ENCODE measurements around the gene PACRG.

GRCh38 chr6:163300838-163301237 is 573.1 kb downstream of the PACRG start:
- no peak for TF ChIP-seq FOS (IDR thresholded peaks at IDR 0.05; ENCODE audit: low read depth, low read length)
- no peak for TF ChIP-seq CTCF (conservative IDR thresholded peaks at IDR 0.05; ENCODE audit: low read depth, low read length)
- TF ChIP-seq, protein P1, sequence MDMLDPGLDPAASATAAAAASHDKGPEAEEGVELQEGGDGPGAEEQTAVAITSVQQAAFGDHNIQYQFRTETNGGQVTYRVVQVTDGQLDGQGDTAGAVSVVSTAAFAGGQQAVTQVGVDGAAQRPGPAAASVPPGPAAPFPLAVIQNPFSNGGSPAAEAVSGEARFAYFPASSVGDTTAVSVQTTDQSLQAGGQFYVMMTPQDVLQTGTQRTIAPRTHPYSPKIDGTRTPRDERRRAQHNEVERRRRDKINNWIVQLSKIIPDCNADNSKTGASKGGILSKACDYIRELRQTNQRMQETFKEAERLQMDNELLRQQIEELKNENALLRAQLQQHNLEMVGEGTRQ (IDR thresholded peaks at IDR 0.05; ENCODE audit: low read depth, low read length) = no peak
- no peak for TF ChIP-seq POLR2A (IDR thresholded peaks at IDR 0.05; ENCODE audit: low read depth, low read length)
- no peak for TF ChIP-seq CEBPB (IDR thresholded peaks at IDR 0.05; ENCODE audit: low read depth, low read length)
- TF ChIP-seq, protein P2, sequence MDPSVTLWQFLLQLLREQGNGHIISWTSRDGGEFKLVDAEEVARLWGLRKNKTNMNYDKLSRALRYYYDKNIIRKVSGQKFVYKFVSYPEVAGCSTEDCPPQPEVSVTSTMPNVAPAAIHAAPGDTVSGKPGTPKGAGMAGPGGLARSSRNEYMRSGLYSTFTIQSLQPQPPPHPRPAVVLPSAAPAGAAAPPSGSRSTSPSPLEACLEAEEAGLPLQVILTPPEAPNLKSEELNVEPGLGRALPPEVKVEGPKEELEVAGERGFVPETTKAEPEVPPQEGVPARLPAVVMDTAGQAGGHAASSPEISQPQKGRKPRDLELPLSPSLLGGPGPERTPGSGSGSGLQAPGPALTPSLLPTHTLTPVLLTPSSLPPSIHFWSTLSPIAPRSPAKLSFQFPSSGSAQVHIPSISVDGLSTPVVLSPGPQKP (IDR thresholded peaks at IDR 0.05; ENCODE audit: borderline replicate concordance, low read depth, low read length) = no peak
- no peak for TF ChIP-seq MAFK (IDR thresholded peaks at IDR 0.05; ENCODE audit: low read depth, low read length)
